ENCODE data around the gene XRCC1.

GRCh38 chr19:43574424-43575155 is 737 bp downstream of the XRCC1 start:
- TF ChIP-seq CTCF (IDR thresholded peaks at IDR 0.05 in 4 of 5, conservative IDR thresholded peaks at IDR 0.05 in 1 of 5) (no peak), POLR2A (IDR thresholded peaks at IDR 0.05) (no peak)
